Measurements from ENCODE around the gene SLC2A4RG. TPM values are rescaled to one million over a fixed set of nuclear protein-coding genes. Genes with fewer than 3 reads are reported as not detected.

The SLC2A4RG gene
- total and polyA plus RNA-seq, 9 donors = 58.2 to 160 (median 133) TPM

GRCh38 chr20:63792866-63793265 lies 53.3 kb downstream of the SLC2A4RG start:
- no peak overlapping the region for H3K4me3 ChIP-seq (ENCODE audit: low read length)
- DNase-seq = no peak
- peaks cover 24% of the 10 kb centered on the region for H3K4me1 ChIP-seq (ENCODE audit: control insufficient read depth, insufficient read depth, low read length)
- H3K27me3 ChIP-seq (ENCODE audit: control insufficient read depth, insufficient read depth, low read length) = no peaks in the 10 kb centered on the region
- peaks cover 19% of the 10 kb centered on the region for H3K36me3 ChIP-seq (ENCODE audit: control insufficient read depth, insufficient read depth, low read length)
- 66% methylated on average over 19 of the region's 20 CpGs for WGBS (ENCODE audit: insufficient coverage)
- H3K27ac ChIP-seq (ENCODE audit: low read length) = no peak overlapping the region
- no peaks in the 10 kb centered on the region for H3K9me3 ChIP-seq (replicated peaks; ENCODE audit: control insufficient read depth, low read depth, low read length)

Other genes starting within 250 kb of the SLC2A4RG start
- gene EEF1A2, start 240.7 kb upstream of the SLC2A4RG start, total RNA-seq = 330 TPM
- gene EEF1A2, start 240.7 kb upstream of the SLC2A4RG start, polyA plus RNA-seq (ENCODE audit: insufficient read depth in 1 of 8, insufficient read length in 8 of 8, low replicate concordance in 1 of 8) = 100 to 1,000 TPM; 377 to 890 (median 715) TPM
- gene PPDPF, start 219.0 kb upstream of the SLC2A4RG start, total RNA-seq = 47.3 TPM
- gene PPDPF, start 219.0 kb upstream of the SLC2A4RG start, polyA plus RNA-seq (ENCODE audit: insufficient read depth in 1 of 8, insufficient read length in 8 of 8, low replicate concordance in 1 of 8) = 100 to 1,000 TPM; 172 to 370 (median 233) TPM
- not detected for gene PTK6, start 202.4 kb upstream of the SLC2A4RG start, total RNA-seq
- gene PTK6, start 202.4 kb upstream of the SLC2A4RG start, polyA plus RNA-seq (ENCODE audit: insufficient read depth in 1 of 8, insufficient read length in 8 of 8, low replicate concordance in 1 of 8) = under 1 TPM; 0.08 to 0.61 (median 0.34) TPM
- gene SRMS, start 192.0 kb upstream of the SLC2A4RG start, total RNA-seq = not detected
- gene SRMS, start 192.0 kb upstream of the SLC2A4RG start, polyA plus RNA-seq (ENCODE audit: insufficient read depth in 1 of 8, insufficient read length in 8 of 8, low replicate concordance in 1 of 8) = not detected
- gene FNDC11, start 185.6 kb upstream of the SLC2A4RG start, total RNA-seq = 0.09 TPM
- gene FNDC11, start 185.6 kb upstream of the SLC2A4RG start, polyA plus RNA-seq (ENCODE audit: insufficient read depth in 1 of 8, insufficient read length in 8 of 8, low replicate concordance in 1 of 8) = under 1 TPM; 0.07 to 0.31 (median 0.14) TPM
- gene HELZ2, start 165.5 kb upstream of the SLC2A4RG start, total RNA-seq = 5.8 TPM
- 10 to 100 TPM in 1 of 8 donors, 1 to 10 TPM in 7; 5.8 to 12.4 (median 7.6) TPM for gene HELZ2, start 165.5 kb upstream of the SLC2A4RG start, polyA plus RNA-seq (ENCODE audit: insufficient read depth in 1 of 8, insufficient read length in 8 of 8, low replicate concordance in 1 of 8)
- gene GMEB2, start 112.7 kb upstream of the SLC2A4RG start, total RNA-seq = 5.9 TPM
- 1 to 10 TPM; 7.1 to 9.5 (median 8.1) TPM for gene GMEB2, start 112.7 kb upstream of the SLC2A4RG start, polyA plus RNA-seq (ENCODE audit: insufficient read depth in 1 of 8, insufficient read length in 8 of 8, low replicate concordance in 1 of 8)
- 18.3 TPM for gene STMN3, start 86.4 kb upstream of the SLC2A4RG start, total RNA-seq
- 10 to 100 TPM; 12.3 to 31.9 (median 19.4) TPM for gene STMN3, start 86.4 kb upstream of the SLC2A4RG start, polyA plus RNA-seq (ENCODE audit: insufficient read depth in 1 of 8, insufficient read length in 8 of 8, low replicate concordance in 1 of 8)
- 8.4 TPM for gene RTEL1, start 81.5 kb upstream of the SLC2A4RG start, total RNA-seq
- gene RTEL1, start 81.5 kb upstream of the SLC2A4RG start, polyA plus RNA-seq (ENCODE audit: insufficient read depth in 1 of 8, insufficient read length in 8 of 8, low replicate concordance in 1 of 8) = 10 to 100 TPM in 5 of 8 donors, 1 to 10 TPM in 3; 8.7 to 13.3 (median 11.1) TPM
- 1.6 TPM for gene TNFRSF6B, start 43.1 kb upstream of the SLC2A4RG start, total RNA-seq
- 1 to 10 TPM in 7 of 8 donors, under 1 TPM in 1; 0.55 to 2.4 (median 1.3) TPM for gene TNFRSF6B, start 43.1 kb upstream of the SLC2A4RG start, polyA plus RNA-seq (ENCODE audit: insufficient read depth in 1 of 8, insufficient read length in 8 of 8, low replicate concordance in 1 of 8)
- 32.8 TPM for gene ARFRP1, start 31.8 kb upstream of the SLC2A4RG start, total RNA-seq
- gene ARFRP1, start 31.8 kb upstream of the SLC2A4RG start, polyA plus RNA-seq (ENCODE audit: insufficient read depth in 1 of 8, insufficient read length in 8 of 8, low replicate concordance in 1 of 8) = 10 to 100 TPM; 26.2 to 33.0 (median 31.0) TPM
- 13.1 TPM for gene ZGPAT, start 31.7 kb upstream of the SLC2A4RG start, total RNA-seq
- gene ZGPAT, start 31.7 kb upstream of the SLC2A4RG start, polyA plus RNA-seq (ENCODE audit: insufficient read depth in 1 of 8, insufficient read length in 8 of 8, low replicate concordance in 1 of 8) = 10 to 100 TPM; 13.0 to 18.2 (median 16.4) TPM
- gene LIME1, start 3.1 kb upstream of the SLC2A4RG start, total RNA-seq = 6.4 TPM
- 1 to 10 TPM; 2.5 to 8.1 (median 4.8) TPM for gene LIME1, start 3.1 kb upstream of the SLC2A4RG start, polyA plus RNA-seq (ENCODE audit: insufficient read depth in 1 of 8, insufficient read length in 8 of 8, low replicate concordance in 1 of 8)
- gene ZBTB46, start 91.5 kb downstream of the SLC2A4RG start, total RNA-seq = 20.7 TPM
- 10 to 100 TPM; 14.2 to 20.9 (median 18.2) TPM for gene ZBTB46, start 91.5 kb downstream of the SLC2A4RG start, polyA plus RNA-seq (ENCODE audit: insufficient read depth in 1 of 8, insufficient read length in 8 of 8, low replicate concordance in 1 of 8)
- not detected for gene ABHD16B, start 121.7 kb downstream of the SLC2A4RG start, total RNA-seq
- not detected for gene ABHD16B, start 121.7 kb downstream of the SLC2A4RG start, polyA plus RNA-seq (ENCODE audit: insufficient read depth in 1 of 8, insufficient read length in 8 of 8, low replicate concordance in 1 of 8)
- gene TPD52L2, start 125.5 kb downstream of the SLC2A4RG start, total RNA-seq = 48.9 TPM
- 10 to 100 TPM; 69.0 to 86.7 (median 79.4) TPM for gene TPD52L2, start 125.5 kb downstream of the SLC2A4RG start, polyA plus RNA-seq (ENCODE audit: insufficient read depth in 1 of 8, insufficient read length in 8 of 8, low replicate concordance in 1 of 8)
- gene DNAJC5, start 155.3 kb downstream of the SLC2A4RG start, total RNA-seq = 29.7 TPM
- gene DNAJC5, start 155.3 kb downstream of the SLC2A4RG start, polyA plus RNA-seq (ENCODE audit: insufficient read depth in 1 of 8, insufficient read length in 8 of 8, low replicate concordance in 1 of 8) = 10 to 100 TPM; 26.8 to 37.9 (median 32.4) TPM
- 24.8 TPM for gene UCKL1, start 216.6 kb downstream of the SLC2A4RG start, total RNA-seq
- gene UCKL1, start 216.6 kb downstream of the SLC2A4RG start, polyA plus RNA-seq (ENCODE audit: insufficient read depth in 1 of 8, insufficient read length in 8 of 8, low replicate concordance in 1 of 8) = 10 to 100 TPM; 31.2 to 56.5 (median 44.5) TPM
- 15.5 TPM for gene ZNF512B, start 230.2 kb downstream of the SLC2A4RG start, total RNA-seq
- gene ZNF512B, start 230.2 kb downstream of the SLC2A4RG start, polyA plus RNA-seq (ENCODE audit: insufficient read depth in 1 of 8, insufficient read length in 8 of 8, low replicate concordance in 1 of 8) = 10 to 100 TPM; 20.1 to 34.0 (median 28.0) TPM
- 1.5 TPM for gene SAMD10, start 239.9 kb downstream of the SLC2A4RG start, total RNA-seq
- gene SAMD10, start 239.9 kb downstream of the SLC2A4RG start, polyA plus RNA-seq (ENCODE audit: insufficient read depth in 1 of 8, insufficient read length in 8 of 8, low replicate concordance in 1 of 8) = 1 to 10 TPM; 2.4 to 4.4 (median 3.8) TPM
- gene PRPF6, start 241.4 kb downstream of the SLC2A4RG start, total RNA-seq = 42.8 TPM
- gene PRPF6, start 241.4 kb downstream of the SLC2A4RG start, polyA plus RNA-seq (ENCODE audit: insufficient read depth in 1 of 8, insufficient read length in 8 of 8, low replicate concordance in 1 of 8) = 10 to 100 TPM; 50.5 to 64.4 (median 57.9) TPM